Measurements from ENCODE around the gene KIRREL1. TPM values are rescaled to one million over a fixed set of nuclear protein-coding genes. Genes with fewer than 3 reads are reported as not detected.

The KIRREL1 gene
- total RNA-seq, 1 donor from 2014 or later, result 195 TPM

DNA sequence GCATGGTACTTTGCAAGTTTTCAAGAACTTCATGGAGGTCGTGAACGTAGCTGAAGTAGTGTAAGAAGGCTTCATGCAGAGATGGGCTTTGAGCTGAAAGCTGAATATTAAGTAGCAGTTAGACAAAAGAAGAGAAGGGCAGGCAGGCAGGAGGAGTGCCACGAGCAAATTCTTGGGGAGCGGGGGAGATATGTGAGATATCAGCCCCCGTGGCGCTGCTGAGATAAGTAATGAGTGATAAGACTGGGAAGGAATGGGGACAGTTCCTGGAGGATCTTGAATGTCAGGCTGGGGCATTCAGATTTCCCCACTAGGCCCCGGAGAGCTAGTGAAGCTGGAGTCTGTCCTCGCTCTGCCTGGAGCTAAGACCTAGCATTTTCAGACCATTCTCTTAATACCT lies 27.9 kb upstream of the KIRREL1 start:
- H3K4me3 Mint-ChIP-seq (ENCODE audit: unreplicated experiment), result no peak overlapping the region
- peak overlapping the region; percentile 51 for H3K27ac Mint-ChIP-seq (ENCODE audit: unreplicated experiment)
- TF ChIP-seq, protein P1, sequence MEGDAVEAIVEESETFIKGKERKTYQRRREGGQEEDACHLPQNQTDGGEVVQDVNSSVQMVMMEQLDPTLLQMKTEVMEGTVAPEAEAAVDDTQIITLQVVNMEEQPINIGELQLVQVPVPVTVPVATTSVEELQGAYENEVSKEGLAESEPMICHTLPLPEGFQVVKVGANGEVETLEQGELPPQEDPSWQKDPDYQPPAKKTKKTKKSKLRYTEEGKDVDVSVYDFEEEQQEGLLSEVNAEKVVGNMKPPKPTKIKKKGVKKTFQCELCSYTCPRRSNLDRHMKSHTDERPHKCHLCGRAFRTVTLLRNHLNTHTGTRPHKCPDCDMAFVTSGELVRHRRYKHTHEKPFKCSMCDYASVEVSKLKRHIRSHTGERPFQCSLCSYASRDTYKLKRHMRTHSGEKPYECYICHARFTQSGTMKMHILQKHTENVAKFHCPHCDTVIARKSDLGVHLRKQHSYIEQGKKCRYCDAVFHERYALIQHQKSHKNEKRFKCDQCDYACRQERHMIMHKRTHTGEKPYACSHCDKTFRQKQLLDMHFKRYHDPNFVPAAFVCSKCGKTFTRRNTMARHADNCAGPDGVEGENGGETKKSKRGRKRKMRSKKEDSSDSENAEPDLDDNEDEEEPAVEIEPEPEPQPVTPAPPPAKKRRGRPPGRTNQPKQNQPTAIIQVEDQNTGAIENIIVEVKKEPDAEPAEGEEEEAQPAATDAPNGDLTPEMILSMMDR (IDR thresholded peaks at IDR 0.05; ENCODE audit: insufficient read depth, low read depth, low read length), result no peak
- no peak for TF ChIP-seq EZH2 (IDR thresholded peaks at IDR 0.05; ENCODE audit: insufficient read depth, low read length)
- H3K79me2 ChIP-seq (ENCODE audit: insufficient read depth, low read length), result no peaks in the 10 kb centered on the region
- DNase-seq (ENCODE audit: low read depth), result no peak
- H3K27me3 Mint-ChIP-seq (ENCODE audit: low read depth, unreplicated experiment), result peaks cover 4% of the 10 kb centered on the region
- H3K36me3 Mint-ChIP-seq (ENCODE audit: low read depth, unreplicated experiment), result no peaks in the 10 kb centered on the region
- no peaks in the 10 kb centered on the region for H3K9me3 ChIP-seq (ENCODE audit: insufficient read depth, low read depth, low read length)
- H2AFZ ChIP-seq (ENCODE audit: low read depth, low read length), result peak overlapping the region; percentile 4
- peak overlapping the region; percentile 35 for H3K9ac ChIP-seq (ENCODE audit: low read length)
- H3K4me1 Mint-ChIP-seq (ENCODE audit: low read depth, unreplicated experiment), result peaks cover 40% of the 10 kb centered on the region
- no peaks in the 10 kb centered on the region for H4K20me1 ChIP-seq (ENCODE audit: insufficient read depth, low read length)
- H3K4me1 ChIP-seq (ENCODE audit: insufficient read depth, low read length), result peaks cover 39% of the 10 kb centered on the region
- H3K4me3 ChIP-seq (ENCODE audit: insufficient read depth, low read depth, low read length), result no peak overlapping the region
- no peaks in the 10 kb centered on the region for H3K36me3 ChIP-seq (ENCODE audit: insufficient read depth, low read length)
- H3K4me2 ChIP-seq (ENCODE audit: low read length), result peak overlapping the region; percentile 13
- peaks cover 3% of the 10 kb centered on the region for H3K27me3 ChIP-seq (ENCODE audit: insufficient read depth, low read length)
- no peak for FAIRE-seq
- H3K9me3 Mint-ChIP-seq (ENCODE audit: unreplicated experiment), result peaks cover 7% of the 10 kb centered on the region
- peak overlapping the region; percentile 11 for H3K27ac ChIP-seq (ENCODE audit: low read depth, low read length)

DNA sequence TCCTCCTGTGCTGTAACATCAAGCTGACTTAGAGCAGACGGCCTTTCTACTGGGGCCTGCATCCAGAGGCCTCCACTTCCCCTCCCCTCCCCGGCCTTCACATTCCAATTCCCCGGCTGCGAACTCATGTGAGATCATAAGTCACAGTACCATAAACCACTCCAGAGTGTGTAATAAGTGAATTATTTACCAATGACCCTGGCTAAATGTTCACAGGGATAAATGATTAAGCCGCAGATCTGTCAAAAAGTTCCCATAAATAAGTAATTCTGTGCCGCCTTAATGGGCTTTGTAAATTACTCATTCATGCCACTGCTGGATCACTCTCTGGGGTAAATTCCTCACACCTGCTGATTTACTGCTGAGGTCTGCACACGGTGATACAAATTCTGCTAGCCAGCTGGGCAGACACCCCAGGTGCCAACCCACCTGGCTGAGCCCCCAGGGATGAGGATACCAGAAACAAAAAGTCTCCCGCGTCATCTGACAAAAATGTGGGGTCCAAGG lies 27.4 kb upstream of the KIRREL1 start:
- DNase-seq (ENCODE audit: low read depth) (peak; percentile 89), FAIRE-seq (no peak)

DNA sequence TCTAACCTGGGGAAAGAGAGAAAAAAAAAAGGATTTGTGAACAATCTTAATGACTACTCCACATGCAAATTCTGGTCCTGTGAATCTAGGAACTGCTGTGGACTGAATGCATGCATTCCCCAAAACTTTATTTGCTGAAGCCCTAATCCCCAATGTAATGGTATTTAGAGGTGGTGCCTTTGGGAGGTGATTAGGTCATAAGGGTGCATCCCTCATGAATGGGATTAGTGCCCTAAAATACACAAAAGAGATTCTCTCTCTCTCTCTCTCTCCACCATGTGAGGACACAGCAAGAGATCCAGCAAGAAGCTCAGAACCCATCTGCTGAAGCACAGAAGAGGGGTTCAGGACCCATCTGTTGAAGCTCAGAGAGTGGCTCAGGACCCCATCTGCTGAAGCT lies 26.2 kb upstream of the KIRREL1 start:
- Histone ChIP-seq H3K4me2 (ENCODE audit: low read length) (no peak overlapping the region), H4K20me1 (ENCODE audit: insufficient read depth, low read length) (no peaks in the 10 kb centered on the region), H3K4me3 (ENCODE audit: insufficient read depth, low read depth, low read length) (no peak overlapping the region), H3K9me3 (ENCODE audit: insufficient read depth, low read depth, low read length) (no peaks in the 10 kb centered on the region), H3K79me2 (ENCODE audit: insufficient read depth, low read length) (no peaks in the 10 kb centered on the region), H3K36me3 (ENCODE audit: insufficient read depth, low read length) (no peaks in the 10 kb centered on the region), H2AFZ (ENCODE audit: low read depth, low read length) (no peak overlapping the region), H3K4me1 (ENCODE audit: insufficient read depth, low read length) (peaks cover 32% of the 10 kb centered on the region), H3K27me3 (ENCODE audit: insufficient read depth, low read length) (no peaks in the 10 kb centered on the region), H3K9ac (ENCODE audit: low read length) (no peak overlapping the region), H3K27ac (ENCODE audit: low read depth, low read length) (no peak overlapping the region)
- H3K4me3 Mint-ChIP-seq (ENCODE audit: unreplicated experiment), result no peak overlapping the region
- DNase-seq (ENCODE audit: low read depth) (no peak), FAIRE-seq (no peak)
- peaks cover 33% of the 10 kb centered on the region for H3K4me1 Mint-ChIP-seq (ENCODE audit: low read depth, unreplicated experiment)
- H3K27me3 Mint-ChIP-seq (ENCODE audit: low read depth, unreplicated experiment), result peaks cover 2% of the 10 kb centered on the region
- H3K27ac Mint-ChIP-seq (ENCODE audit: unreplicated experiment), result no peak overlapping the region
- peaks cover 14% of the 10 kb centered on the region for H3K9me3 Mint-ChIP-seq (ENCODE audit: unreplicated experiment)
- H3K36me3 Mint-ChIP-seq (ENCODE audit: low read depth, unreplicated experiment), result no peaks in the 10 kb centered on the region
- TF ChIP-seq, protein P1 (IDR thresholded peaks at IDR 0.05; ENCODE audit: insufficient read depth, low read depth, low read length), result no peak
- TF ChIP-seq EZH2 (IDR thresholded peaks at IDR 0.05; ENCODE audit: insufficient read depth, low read length), result no peak

More for the DNA sequence above, 27.4 kb upstream of the KIRREL1 start:
- Histone ChIP-seq H3K4me1 (ENCODE audit: insufficient read depth, low read length) (peaks cover 39% of the 10 kb centered on the region), H4K20me1 (ENCODE audit: insufficient read depth, low read length) (no peaks in the 10 kb centered on the region), H3K79me2 (ENCODE audit: insufficient read depth, low read length) (no peaks in the 10 kb centered on the region), H3K36me3 (ENCODE audit: insufficient read depth, low read length) (no peaks in the 10 kb centered on the region), H3K9ac (ENCODE audit: low read length) (peak overlapping the region; percentile 35), H3K4me2 (ENCODE audit: low read length) (peak overlapping the region; percentile 13), H3K27ac (ENCODE audit: low read depth, low read length) (peak overlapping the region; percentile 11), H3K27me3 (ENCODE audit: insufficient read depth, low read length) (peaks cover 2% of the 10 kb centered on the region), H3K9me3 (ENCODE audit: insufficient read depth, low read depth, low read length) (no peaks in the 10 kb centered on the region), H3K4me3 (ENCODE audit: insufficient read depth, low read depth, low read length) (no peak overlapping the region), H2AFZ (ENCODE audit: low read depth, low read length) (peak overlapping the region; percentile 4)
- peaks cover 9% of the 10 kb centered on the region for H3K9me3 Mint-ChIP-seq (ENCODE audit: unreplicated experiment)
- peaks cover 40% of the 10 kb centered on the region for H3K4me1 Mint-ChIP-seq (ENCODE audit: low read depth, unreplicated experiment)
- peak overlapping the region; percentile 51 for H3K27ac Mint-ChIP-seq (ENCODE audit: unreplicated experiment)
- peaks cover 2% of the 10 kb centered on the region for H3K27me3 Mint-ChIP-seq (ENCODE audit: low read depth, unreplicated experiment)
- no peak overlapping the region for H3K4me3 Mint-ChIP-seq (ENCODE audit: unreplicated experiment)
- TF ChIP-seq, protein P1 (IDR thresholded peaks at IDR 0.05; ENCODE audit: insufficient read depth, low read depth, low read length), result no peak
- no peaks in the 10 kb centered on the region for H3K36me3 Mint-ChIP-seq (ENCODE audit: low read depth, unreplicated experiment)
